Kidney epithelial cell (primary cell): ENCODE results near the gene ACBD7. TPM values are rescaled to one million over a fixed set of nuclear protein-coding genes. Genes with fewer than 3 reads are reported as not detected.
A peak's percentile ranks its signal among the peaks of the same experiment; 100 is the strongest.

Experiments
- DNase-seq: peaks from one replicate; pipeline ENCODE4 v3.0.0-alpha.2; 2010; ENCODE audit warnings: low read depth
- H3K27me3 ChIP-seq: 2 replicates; pipeline ENCODE4 v1.6.0; 2011; ENCODE audit warnings: low read length; ENCODE audit not compliant: control insufficient read depth, insufficient read depth
- H3K36me3 ChIP-seq: 2 replicates; pipeline ENCODE4 v1.5.1; 2011; ENCODE audit warnings: low read length; ENCODE audit not compliant: control insufficient read depth, insufficient read depth
- H3K4me3 ChIP-seq: 2 replicates; pipeline ENCODE4 v1.5.1; 2011; ENCODE audit warnings: low read depth, mild to moderate bottlenecking, control low read depth, low read length
- total RNA-seq: library from RNA; depleted of rRNA; stranded (reverse); fragments of >200 nt; gene quantifications from 2 replicates; pipeline ENCODE4 v1.2.3, GENCODE V29; 2015
- TF ChIP-seq, protein P1 (sequence below): IDR thresholded peaks from 2 replicates; pipeline ENCODE4 v1.5.1; 2011; ENCODE audit warnings: mild to moderate bottlenecking, moderate library complexity, low read length, control low read depth, inconsistent platforms; ENCODE audit not compliant: insufficient read depth, poor library complexity, severe bottlenecking

The ACBD7 gene
- 1.0 and 1.5 TPM in 2 replicates for total RNA-seq

DNA sequence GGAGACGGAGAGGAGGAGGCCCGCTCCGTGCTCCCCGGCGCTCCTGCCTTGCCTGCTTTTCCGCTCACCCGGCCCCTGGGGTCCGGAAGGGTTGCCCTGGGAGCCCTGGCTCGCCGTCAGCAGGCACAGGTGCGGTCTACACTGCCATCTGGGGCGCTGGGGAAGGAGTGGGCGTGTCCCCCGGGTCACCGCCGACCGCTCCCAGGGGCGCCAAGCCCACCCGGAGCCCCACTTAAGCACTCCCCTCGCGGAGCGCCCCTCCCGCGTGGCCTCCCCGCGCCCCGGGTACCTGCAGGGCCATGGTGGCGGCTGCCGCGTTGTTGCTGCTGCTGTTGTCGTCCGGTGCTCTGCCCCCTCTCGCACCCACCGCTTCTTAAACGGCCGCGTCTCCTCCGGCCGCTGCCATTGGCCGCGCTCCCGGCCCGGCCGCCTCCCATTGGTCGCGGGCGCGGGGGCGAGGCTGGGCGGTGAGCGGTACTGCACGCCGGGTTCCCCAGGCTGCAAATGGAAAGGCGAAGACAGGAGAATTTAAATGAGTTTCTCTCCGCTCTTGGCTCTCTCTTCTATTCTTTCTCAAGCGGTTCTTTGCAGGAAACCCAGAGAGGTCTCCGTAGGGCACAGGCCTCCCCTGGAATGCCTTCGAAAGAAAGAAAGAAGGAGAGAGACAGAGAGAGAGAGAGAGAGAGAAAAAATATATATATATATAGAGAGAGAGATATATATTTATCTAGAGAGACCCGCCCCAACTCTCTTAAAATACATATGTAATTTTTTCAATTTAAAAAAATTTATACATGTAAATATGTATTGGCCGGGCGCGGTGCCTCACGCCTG, at the start of gene ACBD7:
TSS of gene ACBD7 (minus strand) at position 349 of the 834 bp plus-strand sequence. CDS start at position 301, 48 bp downstream.
- Histone ChIP-seq H3K4me3 (peak within 1 kb of the TSS; percentile 60), H3K36me3 (no peaks in the 10 kb centered on the region), H3K27me3 (no peaks in the 10 kb centered on the region)
- TF ChIP-seq, protein P1, sequence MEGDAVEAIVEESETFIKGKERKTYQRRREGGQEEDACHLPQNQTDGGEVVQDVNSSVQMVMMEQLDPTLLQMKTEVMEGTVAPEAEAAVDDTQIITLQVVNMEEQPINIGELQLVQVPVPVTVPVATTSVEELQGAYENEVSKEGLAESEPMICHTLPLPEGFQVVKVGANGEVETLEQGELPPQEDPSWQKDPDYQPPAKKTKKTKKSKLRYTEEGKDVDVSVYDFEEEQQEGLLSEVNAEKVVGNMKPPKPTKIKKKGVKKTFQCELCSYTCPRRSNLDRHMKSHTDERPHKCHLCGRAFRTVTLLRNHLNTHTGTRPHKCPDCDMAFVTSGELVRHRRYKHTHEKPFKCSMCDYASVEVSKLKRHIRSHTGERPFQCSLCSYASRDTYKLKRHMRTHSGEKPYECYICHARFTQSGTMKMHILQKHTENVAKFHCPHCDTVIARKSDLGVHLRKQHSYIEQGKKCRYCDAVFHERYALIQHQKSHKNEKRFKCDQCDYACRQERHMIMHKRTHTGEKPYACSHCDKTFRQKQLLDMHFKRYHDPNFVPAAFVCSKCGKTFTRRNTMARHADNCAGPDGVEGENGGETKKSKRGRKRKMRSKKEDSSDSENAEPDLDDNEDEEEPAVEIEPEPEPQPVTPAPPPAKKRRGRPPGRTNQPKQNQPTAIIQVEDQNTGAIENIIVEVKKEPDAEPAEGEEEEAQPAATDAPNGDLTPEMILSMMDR: no peak
- no peak for DNase-seq

DNA sequence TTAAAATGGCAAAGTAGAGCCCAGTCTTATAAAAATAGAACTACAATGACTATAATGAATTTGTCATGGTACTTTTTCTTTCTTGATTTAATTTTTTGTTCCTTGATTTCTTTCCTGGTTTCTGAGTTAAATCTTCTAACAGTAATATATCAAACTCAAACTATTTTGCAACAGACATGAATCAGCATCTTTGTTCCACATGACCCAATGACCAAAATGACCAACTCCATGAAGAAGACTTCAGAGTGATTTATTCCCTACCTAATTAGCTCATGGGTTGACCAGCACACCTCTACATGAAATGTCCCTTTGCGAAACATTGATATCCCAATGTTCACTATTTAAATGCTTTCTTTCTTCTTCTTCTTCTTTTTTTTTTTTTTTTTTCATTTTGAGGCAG, 49.1 kb upstream of the ACBD7 start:
- no peak overlapping the region for H3K4me3 ChIP-seq
- TF ChIP-seq, protein P1: no peak
- H3K27me3 ChIP-seq: no peaks in the 10 kb centered on the region
- H3K36me3 ChIP-seq: no peaks in the 10 kb centered on the region
- DNase-seq: no peak

- TF ChIP-seq, protein P1: no peak
- Histone ChIP-seq H3K36me3 (no peaks in the 10 kb centered on the region), H3K4me3 (no peak overlapping the region), H3K27me3 (no peaks in the 10 kb centered on the region)
- no peak for DNase-seq
Observed at GRCh38 chr10:15137036-15137359, 48.4 kb upstream of the ACBD7 start.

GRCh38 chr10:15136129-15137035, 47.8 kb upstream of the ACBD7 start:
- TF ChIP-seq, protein P1: no peak
- Histone ChIP-seq H3K4me3 (no peak overlapping the region), H3K36me3 (no peaks in the 10 kb centered on the region), H3K27me3 (no peaks in the 10 kb centered on the region)
- DNase-seq: no peak

- H3K27me3 ChIP-seq: no peaks in the 10 kb centered on the region
- TF ChIP-seq, protein P1: no peak
- no peak for DNase-seq
- no peak overlapping the region for H3K4me3 ChIP-seq
- no peaks in the 10 kb centered on the region for H3K36me3 ChIP-seq
Observed at GRCh38 chr10:15131330-15131729, 42.8 kb upstream of the ACBD7 start.
